SK-N-SH (cell line): ENCODE data around the gene CCDC27. TPM values are rescaled to one million over a fixed set of nuclear protein-coding genes. Genes with fewer than 3 reads are reported as not detected.

Experiments
- CTCF ChIA-PET: fragments of 300-600, 350-600 bp; formaldehyde crosslinking; extraction: SDS; loops from one replicate; lab custom pipeline; 2021; lab: Yijun Ruan, JAX
- POLR2A ChIA-PET: fragments of 350-600 bp; sonication (Branson Sonifier 250); formaldehyde crosslinking; extraction: SDS; loops from one replicate; lab custom pipeline; 2020; ENCODE audit warnings: antibody characterized with exemption, inconsistent platforms; lab: Yijun Ruan, JAX
- DNase-seq: peaks from one replicate; pipeline ENCODE4 v3.0.0; 2012
- H2AFZ ChIP-seq: fragments of 200-600 bp; sonication (generic); 2 replicates; pipeline ENCODE4 v1.8.1; 2016; ENCODE audit warnings: antibody characterized with exemption, mild to moderate bottlenecking, low read depth
- H3F3A ChIP-seq: fragments of 200-600 bp; sonication (generic); replicated peaks from 2 replicates; pipeline ENCODE3; 2016; ENCODE audit warnings: antibody characterized with exemption, mild to moderate bottlenecking; ENCODE audit not compliant: insufficient read depth
- H3K27ac ChIP-seq, 2 experiments: fragments of 200-500 bp in 1 of 2; fragments of 200-600 bp in 1 of 2; sonication (Bioruptor generic) in 1 of 2; sonication (generic), shearing (Covaris generic) in 1 of 2; 2 replicates each; pipeline versions ENCODE4 v1.5.1 to v1.6.1; 2014 to 2016; ENCODE audit warnings: low read depth in 2 of 2, inconsistent platforms in 1 of 2, low read length in 1 of 2, mild to moderate bottlenecking in 1 of 2, mixed read lengths in 1 of 2
- H3K27me3 ChIP-seq: fragments of 200-600 bp; sonication (generic), shearing (Covaris generic); 2 replicates; pipeline ENCODE4 v1.6.1; 2016; ENCODE audit warnings: mixed run types; ENCODE audit not compliant: insufficient read depth
- H3K36me3 ChIP-seq, 2 experiments: fragments of 200-500 bp in 1 of 2; fragments of 200-600 bp in 1 of 2; sonication (Bioruptor generic) in 1 of 2; sonication (generic) in 1 of 2; replicated peaks in 1 of 2; 2 replicates each; pipeline versions ENCODE3 to v1.5.1; 2014 to 2016; ENCODE audit warnings: low read length in 1 of 2, mild to moderate bottlenecking in 1 of 2; ENCODE audit not compliant: insufficient read depth in 2 of 2, control insufficient read depth in 1 of 2
- H3K4me1 ChIP-seq, 2 experiments: fragments of 200-500 bp in 1 of 2; fragments of 200-600 bp in 1 of 2; sonication (Bioruptor generic) in 1 of 2; sonication (generic), shearing (Covaris generic) in 1 of 2; 2 replicates each; pipeline versions ENCODE4 v1.5.1 to v1.6.1; 2014 to 2016; ENCODE audit warnings: low read depth in 1 of 2, low read length in 1 of 2, mixed run types in 1 of 2; ENCODE audit not compliant: insufficient read depth in 2 of 2, control insufficient read depth in 1 of 2
- H3K4me2 ChIP-seq: fragments of 200-600 bp; sonication (generic), shearing (Covaris generic); 2 replicates; pipeline ENCODE4 v1.6.1; 2017; ENCODE audit warnings: mixed run types
- H3K4me3 ChIP-seq, 2 experiments: fragments of 200-500 bp in 1 of 2; fragments of 200-600 bp in 1 of 2; sonication (Bioruptor generic) in 1 of 2; sonication (generic), shearing (Covaris generic) in 1 of 2; 2 replicates each; pipeline versions ENCODE4 v1.5.1 to v1.8.1; 2014 to 2016; ENCODE audit warnings: low read depth in 2 of 2, inconsistent platforms in 1 of 2, low read length in 1 of 2, mild to moderate bottlenecking in 1 of 2, mixed read lengths in 1 of 2, moderate library complexity in 1 of 2
- H3K79me2 ChIP-seq: fragments of 200-600 bp; sonication (generic); 2 replicates; pipeline ENCODE4 v1.8.1; 2017; ENCODE audit warnings: mild to moderate bottlenecking; ENCODE audit not compliant: insufficient read depth
- H3K9ac ChIP-seq: fragments of 200-600 bp; sonication (generic); 2 replicates; pipeline ENCODE4 v1.6.1; 2017; ENCODE audit warnings: mixed run types
- H3K9me2 ChIP-seq: fragments of 200-600 bp; sonication (generic); 2 replicates; pipeline ENCODE4 v1.6.1; 2017; ENCODE audit warnings: mixed run types
- H3K9me3 ChIP-seq: fragments of 200-600 bp; sonication (generic); 2 replicates; pipeline ENCODE4 v1.6.1; 2017; ENCODE audit warnings: mixed run types, mild to moderate bottlenecking, moderate library complexity
- H4K20me1 ChIP-seq: fragments of 200-600 bp; sonication (generic); 2 replicates; pipeline ENCODE4 v1.6.1; 2017; ENCODE audit warnings: mild to moderate bottlenecking, mixed run types; ENCODE audit not compliant: insufficient read depth
- CHD2 ChIP-seq: fragments of 150-350 bp; IDR thresholded peaks from 2 replicates; pipeline ENCODE4 v1.6.1; 2018; ENCODE audit warnings: low read length; ENCODE audit not compliant: partially characterized antibody
- EP300 ChIP-seq, 2 experiments: IDR thresholded peaks; 2 replicates each; pipeline versions ENCODE4 v1.4.0 to v1.6.1; 2012; ENCODE audit warnings: borderline replicate concordance in 1 of 2, low read depth in 1 of 2, low read length in 1 of 2
- EZH2phosphoT487 ChIP-seq: fragments of 200-600 bp; sonication (generic); IDR thresholded peaks from 2 replicates; pipeline ENCODE4 v1.6.1; 2017; ENCODE audit warnings: low read depth, mixed run types, mild to moderate bottlenecking, antibody characterized with exemption, moderate library complexity, borderline replicate concordance
- FOXM1 ChIP-seq: IDR thresholded peaks from 2 replicates; pipeline ENCODE4 v1.4.0; 2012; ENCODE audit warnings: low read depth, mild to moderate bottlenecking
- GATA2 ChIP-seq: sonication (generic); formaldehyde crosslinking; IDR thresholded peaks from 2 replicates; pipeline ENCODE4 v1.5.0; 2020; ENCODE audit warnings: mild to moderate bottlenecking, missing genetic modification reagents
- JUND ChIP-seq: IDR thresholded peaks from 2 replicates; pipeline ENCODE4 v1.4.0; 2012
- MEF2A ChIP-seq: IDR thresholded peaks from 2 replicates; pipeline ENCODE4 v1.4.0; 2012; ENCODE audit warnings: low read depth, borderline replicate concordance
- MXI1 ChIP-seq: IDR thresholded peaks from 2 replicates; pipeline ENCODE4 v1.6.1; 2012; ENCODE audit warnings: mild to moderate bottlenecking, low read depth, low read length, improper control_type of control experiment
- RAD21 ChIP-seq: IDR thresholded peaks from 2 replicates; pipeline ENCODE4 v1.6.1; 2012; ENCODE audit warnings: mild to moderate bottlenecking, low read length
- RCOR1 ChIP-seq: fragments of 150-350 bp; IDR thresholded peaks from 2 replicates; pipeline ENCODE4 v1.6.1; 2017; ENCODE audit warnings: antibody characterized with exemption, low read length
- RFX5 ChIP-seq: IDR thresholded peaks from 2 replicates; pipeline ENCODE4 v1.6.1; 2012; ENCODE audit warnings: mild to moderate bottlenecking, improper control_type of control experiment, low read length
- RXRA ChIP-seq: IDR thresholded peaks from 2 replicates; pipeline ENCODE4 v1.4.0; 2012; ENCODE audit warnings: low read depth, mild to moderate bottlenecking, borderline replicate concordance
- SIN3A ChIP-seq: IDR thresholded peaks from 2 replicates; pipeline ENCODE4 v1.6.1; 2012; ENCODE audit warnings: low read depth, mild to moderate bottlenecking, low read length, moderate library complexity, borderline replicate concordance
- TCF12 ChIP-seq: IDR thresholded peaks from 2 replicates; pipeline ENCODE4 v1.4.0; 2012
- TEAD4 ChIP-seq: IDR thresholded peaks from 2 replicates; pipeline ENCODE4 v1.4.0; 2012; ENCODE audit warnings: mild to moderate bottlenecking, borderline replicate concordance; ENCODE audit not compliant: insufficient read depth
- WGBS: methylation state at CpG from one replicate; pipeline ENCODE4 v1.1.6; 2017; ENCODE audit warnings: low lambda C conversion rate; 5-methylcytosine and 5-hydroxymethylcytosine counted together
- polyA plus RNA-seq, 3 experiments: library from polyadenylated mRNA; depleted of rRNA; stranded (reverse); fragments of >200 nt; gene quantifications; 2 replicates each; pipeline ENCODE4 v1.2.3, GENCODE V29; 2012
- TF ChIP-seq, protein P1 (sequence below): fragments of 150-350 bp; IDR thresholded peaks from 2 replicates; pipeline ENCODE4 v1.6.1; 2017; ENCODE audit warnings: antibody characterized with exemption, low read length, low read depth, borderline replicate concordance
- TF ChIP-seq, protein P2 (sequence below): IDR thresholded peaks from 2 replicates; pipeline ENCODE4 v1.4.0; 2012; ENCODE audit warnings: low read depth
- TF ChIP-seq, protein P3 (sequence below): IDR thresholded peaks from 2 replicates; pipeline ENCODE4; 2012
- TF ChIP-seq, protein P4 (sequence below): IDR thresholded peaks from 2 replicates; pipeline ENCODE4 v1.6.1; 2012; ENCODE audit warnings: mild to moderate bottlenecking, low read depth, low read length, moderate library complexity

CCDC27 gene
- polyA plus RNA-seq, 1 of the 3 experiments (the other 2 are of a cell fraction) = not detected

DNA sequence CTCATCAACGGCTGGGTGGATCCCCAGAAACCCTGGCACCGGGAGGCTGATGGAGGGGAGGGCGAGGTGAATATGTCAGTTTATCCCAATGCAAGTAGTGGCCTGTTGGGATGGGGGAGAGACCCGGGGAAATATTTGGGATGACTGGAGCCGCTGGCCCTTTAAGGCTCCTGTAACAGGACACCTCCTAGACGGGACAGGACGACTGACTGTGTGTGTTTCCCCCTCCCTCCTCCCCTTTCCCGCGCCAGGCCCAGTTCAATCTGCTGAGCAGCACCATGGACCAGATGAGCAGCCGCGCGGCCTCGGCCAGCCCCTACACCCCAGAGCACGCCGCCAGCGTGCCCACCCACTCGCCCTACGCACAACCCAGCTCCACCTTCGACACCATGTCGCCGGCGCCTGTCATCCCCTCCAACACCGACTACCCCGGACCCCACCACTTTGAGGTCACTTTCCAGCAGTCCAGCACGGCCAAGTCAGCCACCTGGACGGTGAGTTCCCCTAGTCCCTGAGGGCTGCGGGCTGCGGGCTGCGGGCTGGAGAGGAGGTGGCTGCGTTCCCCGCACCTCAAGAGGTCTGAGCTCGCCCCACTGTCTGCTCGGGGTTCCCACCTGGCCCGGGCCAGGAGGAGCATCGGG lies 44.8 kb upstream of the CCDC27 start (continued):
- no peak for TF ChIP-seq RXRA
- no peak for TF ChIP-seq RCOR1
- no peak for TF ChIP-seq MEF2A
- no peak for TF ChIP-seq CHD2
- no peak for TF ChIP-seq EZH2phosphoT487

DNA sequence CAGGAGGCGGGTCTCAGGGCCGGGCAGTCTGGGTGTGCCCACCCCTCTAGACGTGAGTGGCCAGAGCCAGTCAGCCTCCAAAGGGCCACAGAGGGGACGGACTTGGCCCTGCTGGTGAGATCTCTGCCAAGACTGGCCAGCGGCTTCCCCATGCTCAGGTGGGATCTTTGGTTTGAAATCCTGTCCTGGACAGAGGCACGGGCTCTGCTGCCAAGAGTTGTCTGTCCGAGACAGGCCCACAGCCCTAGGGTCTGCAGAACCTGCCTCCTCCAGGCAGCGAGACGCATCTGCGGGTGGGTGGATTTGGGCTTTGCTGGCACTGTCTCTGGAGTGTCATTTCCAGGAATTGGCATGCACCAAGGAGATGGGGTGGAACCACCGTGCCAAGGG lies 44.3 kb upstream of the CCDC27 start:
- Histone ChIP-seq H3K9ac (no peak overlapping the region), H3K4me1 (peaks cover 0 to 48% of the 10 kb centered on the region in 2 experiments; a peak in 1 of 4 replicates), H2AFZ (no peak overlapping the region), H3K9me3 (no peaks in the 10 kb centered on the region), H3K27ac (no peak overlapping the region), H3K4me2 (no peak overlapping the region), H3K36me3 (no peaks in the 10 kb centered on the region), H3K79me2 (no peaks in the 10 kb centered on the region), H3F3A (no peaks in the 10 kb centered on the region), H3K4me3 (no peak overlapping the region), H3K27me3 (no peaks in the 10 kb centered on the region), H3K9me2 (no peaks in the 10 kb centered on the region), H4K20me1 (no peaks in the 10 kb centered on the region)
- DNase-seq = no peak
- TF ChIP-seq EZH2phosphoT487 (no peak), CHD2 (no peak), SIN3A (no peak), TEAD4 (no peak), MXI1 (no peak), EP300 (IDR thresholded peaks at IDR 0.05; ENCODE audit: borderline replicate concordance in 1 of 2, low read depth in 1 of 2, low read length in 1 of 2) (no peak), JUND (no peak), GATA2 (CRISPR knock-in tag) (no peak), RFX5 (no peak), RAD21 (no peak), FOXM1 (no peak), RCOR1 (no peak), TCF12 (no peak)
- TF ChIP-seq, protein P1, sequence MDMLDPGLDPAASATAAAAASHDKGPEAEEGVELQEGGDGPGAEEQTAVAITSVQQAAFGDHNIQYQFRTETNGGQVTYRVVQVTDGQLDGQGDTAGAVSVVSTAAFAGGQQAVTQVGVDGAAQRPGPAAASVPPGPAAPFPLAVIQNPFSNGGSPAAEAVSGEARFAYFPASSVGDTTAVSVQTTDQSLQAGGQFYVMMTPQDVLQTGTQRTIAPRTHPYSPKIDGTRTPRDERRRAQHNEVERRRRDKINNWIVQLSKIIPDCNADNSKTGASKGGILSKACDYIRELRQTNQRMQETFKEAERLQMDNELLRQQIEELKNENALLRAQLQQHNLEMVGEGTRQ = no peak
- TF ChIP-seq, protein P2, sequence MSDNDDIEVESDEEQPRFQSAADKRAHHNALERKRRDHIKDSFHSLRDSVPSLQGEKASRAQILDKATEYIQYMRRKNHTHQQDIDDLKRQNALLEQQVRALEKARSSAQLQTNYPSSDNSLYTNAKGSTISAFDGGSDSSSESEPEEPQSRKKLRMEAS = no peak
- TF ChIP-seq, protein P3, sequence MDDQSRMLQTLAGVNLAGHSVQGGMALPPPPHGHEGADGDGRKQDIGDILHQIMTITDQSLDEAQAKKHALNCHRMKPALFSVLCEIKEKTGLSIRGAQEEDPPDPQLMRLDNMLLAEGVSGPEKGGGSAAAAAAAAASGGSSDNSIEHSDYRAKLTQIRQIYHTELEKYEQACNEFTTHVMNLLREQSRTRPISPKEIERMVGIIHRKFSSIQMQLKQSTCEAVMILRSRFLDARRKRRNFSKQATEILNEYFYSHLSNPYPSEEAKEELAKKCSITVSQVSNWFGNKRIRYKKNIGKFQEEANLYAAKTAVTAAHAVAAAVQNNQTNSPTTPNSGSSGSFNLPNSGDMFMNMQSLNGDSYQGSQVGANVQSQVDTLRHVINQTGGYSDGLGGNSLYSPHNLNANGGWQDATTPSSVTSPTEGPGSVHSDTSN = no peak
- TF ChIP-seq, protein P4, sequence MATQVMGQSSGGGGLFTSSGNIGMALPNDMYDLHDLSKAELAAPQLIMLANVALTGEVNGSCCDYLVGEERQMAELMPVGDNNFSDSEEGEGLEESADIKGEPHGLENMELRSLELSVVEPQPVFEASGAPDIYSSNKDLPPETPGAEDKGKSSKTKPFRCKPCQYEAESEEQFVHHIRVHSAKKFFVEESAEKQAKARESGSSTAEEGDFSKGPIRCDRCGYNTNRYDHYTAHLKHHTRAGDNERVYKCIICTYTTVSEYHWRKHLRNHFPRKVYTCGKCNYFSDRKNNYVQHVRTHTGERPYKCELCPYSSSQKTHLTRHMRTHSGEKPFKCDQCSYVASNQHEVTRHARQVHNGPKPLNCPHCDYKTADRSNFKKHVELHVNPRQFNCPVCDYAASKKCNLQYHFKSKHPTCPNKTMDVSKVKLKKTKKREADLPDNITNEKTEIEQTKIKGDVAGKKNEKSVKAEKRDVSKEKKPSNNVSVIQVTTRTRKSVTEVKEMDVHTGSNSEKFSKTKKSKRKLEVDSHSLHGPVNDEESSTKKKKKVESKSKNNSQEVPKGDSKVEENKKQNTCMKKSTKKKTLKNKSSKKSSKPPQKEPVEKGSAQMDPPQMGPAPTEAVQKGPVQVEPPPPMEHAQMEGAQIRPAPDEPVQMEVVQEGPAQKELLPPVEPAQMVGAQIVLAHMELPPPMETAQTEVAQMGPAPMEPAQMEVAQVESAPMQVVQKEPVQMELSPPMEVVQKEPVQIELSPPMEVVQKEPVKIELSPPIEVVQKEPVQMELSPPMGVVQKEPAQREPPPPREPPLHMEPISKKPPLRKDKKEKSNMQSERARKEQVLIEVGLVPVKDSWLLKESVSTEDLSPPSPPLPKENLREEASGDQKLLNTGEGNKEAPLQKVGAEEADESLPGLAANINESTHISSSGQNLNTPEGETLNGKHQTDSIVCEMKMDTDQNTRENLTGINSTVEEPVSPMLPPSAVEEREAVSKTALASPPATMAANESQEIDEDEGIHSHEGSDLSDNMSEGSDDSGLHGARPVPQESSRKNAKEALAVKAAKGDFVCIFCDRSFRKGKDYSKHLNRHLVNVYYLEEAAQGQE = no peak
- 80% methylated on average over 1 of the region's 11 CpGs for WGBS
- ChIA-PET CTCF (interaction anchor here (1.5 kb wide), 1 partner anchor 13 kb away, joined by 3 read pairs; no protein-coding TSS in a partner anchor), POLR2A (no interaction called here)
